ENCODE results near the gene SERPIND1.
A peak's percentile ranks its signal among the peaks of the same experiment; 100 is the strongest.
"Not testable (repeated sequence)": the region's sequence is repeated elsewhere in the genome, so short reads cannot be mapped to it uniquely, and the experiment has no call there.

Gene SERPIND1, protein sequence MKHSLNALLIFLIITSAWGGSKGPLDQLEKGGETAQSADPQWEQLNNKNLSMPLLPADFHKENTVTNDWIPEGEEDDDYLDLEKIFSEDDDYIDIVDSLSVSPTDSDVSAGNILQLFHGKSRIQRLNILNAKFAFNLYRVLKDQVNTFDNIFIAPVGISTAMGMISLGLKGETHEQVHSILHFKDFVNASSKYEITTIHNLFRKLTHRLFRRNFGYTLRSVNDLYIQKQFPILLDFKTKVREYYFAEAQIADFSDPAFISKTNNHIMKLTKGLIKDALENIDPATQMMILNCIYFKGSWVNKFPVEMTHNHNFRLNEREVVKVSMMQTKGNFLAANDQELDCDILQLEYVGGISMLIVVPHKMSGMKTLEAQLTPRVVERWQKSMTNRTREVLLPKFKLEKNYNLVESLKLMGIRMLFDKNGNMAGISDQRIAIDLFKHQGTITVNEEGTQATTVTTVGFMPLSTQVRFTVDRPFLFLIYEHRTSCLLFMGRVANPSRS

GRCh38 chr22:20773793-20774212 is at the start of gene SERPIND1:
SERPIND1 (plus strand) TSS chr22:20774113; CDS start chr22:20779313, 5,200 bp downstream.
- DNase-seq (ENCODE audit: extremely low read depth in 1 of 2, low read depth in 1 of 2): no peak

DNA sequence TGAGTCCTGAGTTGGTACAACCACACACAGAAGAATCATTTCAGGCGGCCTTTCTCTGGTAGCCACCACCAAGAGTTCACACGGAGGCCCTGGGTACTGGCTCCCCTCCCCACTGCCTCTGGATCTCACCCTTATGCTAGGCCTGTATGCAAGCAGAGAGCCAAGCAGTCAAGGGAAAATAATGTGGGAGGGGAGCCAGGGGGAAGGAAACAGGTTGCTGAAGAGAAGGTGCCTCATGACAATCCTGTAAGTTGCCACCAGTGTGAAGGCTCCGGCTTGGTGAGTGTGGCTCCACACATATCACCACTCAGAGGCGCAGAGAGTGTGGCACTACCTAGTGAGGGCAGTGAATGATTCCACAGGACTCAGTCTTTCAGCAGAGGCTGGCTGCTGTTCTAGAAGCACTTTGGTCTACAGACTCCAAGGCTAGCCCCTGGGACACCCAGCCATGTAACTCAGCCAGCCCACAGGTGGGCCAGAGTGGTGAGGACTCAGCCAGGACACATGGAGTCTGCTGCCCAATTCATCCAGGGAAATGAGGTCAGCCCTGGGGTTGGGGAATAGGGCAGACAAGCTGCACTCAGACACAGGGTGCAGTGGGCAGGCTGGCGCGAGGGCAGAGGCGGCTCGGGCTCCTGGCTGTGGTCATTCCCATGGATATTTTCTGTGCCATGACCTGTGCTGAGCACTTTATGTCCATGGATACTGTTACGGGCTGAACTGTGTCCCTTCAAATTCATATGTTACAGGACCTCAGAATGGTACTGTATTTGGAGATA is 49.0 kb upstream of the SERPIND1 start:
- no peak for DNase-seq (ENCODE audit: extremely low read depth in 1 of 2, low read depth in 1 of 2)

GRCh38 chr22:20725987-20726558 is 47.8 kb upstream of the SERPIND1 start:
- DNase-seq (ENCODE audit: extremely low read depth in 1 of 2, low read depth in 1 of 2): no peak

DNA sequence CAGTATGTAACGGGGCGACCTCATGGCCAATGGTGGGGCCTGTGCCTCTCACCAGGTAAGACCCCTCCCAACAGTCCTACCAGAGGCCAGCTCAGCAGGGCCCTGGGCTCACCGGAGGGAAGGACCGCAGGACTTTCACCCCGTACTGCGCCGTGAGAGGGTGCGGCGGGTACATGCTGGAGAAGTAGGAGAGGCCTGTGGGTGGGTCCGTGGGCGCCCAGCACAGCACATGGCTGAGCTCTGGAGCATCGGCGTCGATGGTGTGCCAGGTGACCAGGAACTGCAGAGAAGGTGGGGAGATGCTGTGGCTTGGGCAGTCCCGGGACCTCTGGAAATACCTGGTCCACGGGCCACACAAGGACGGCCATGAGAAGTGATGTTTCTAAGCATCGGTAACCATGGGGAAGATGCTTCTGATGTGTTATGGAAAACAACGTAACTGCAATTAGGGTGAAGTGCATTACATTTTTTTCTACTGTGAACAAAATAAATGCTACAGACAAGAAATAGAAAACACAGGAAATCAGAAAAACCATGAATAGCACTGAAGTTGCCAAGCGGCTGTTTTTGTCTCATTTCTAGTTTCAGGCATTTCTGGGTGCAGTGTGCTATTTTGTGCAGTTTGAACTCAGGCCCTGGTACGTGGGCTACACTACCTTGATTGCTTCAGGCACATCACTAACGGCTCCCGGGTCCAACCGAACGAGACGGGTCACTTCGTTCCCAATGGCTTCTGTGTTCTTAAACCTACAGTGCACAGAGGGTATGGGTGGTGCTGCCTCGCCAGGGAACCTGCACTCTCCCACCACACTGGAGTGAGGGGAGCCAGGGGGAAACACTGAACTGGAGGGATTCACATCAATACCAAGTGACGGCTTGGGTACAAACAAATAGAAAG is 46.5 kb upstream of the SERPIND1 start:
- DNase-seq (ENCODE audit: extremely low read depth in 1 of 2, low read depth in 1 of 2): no peak

DNA sequence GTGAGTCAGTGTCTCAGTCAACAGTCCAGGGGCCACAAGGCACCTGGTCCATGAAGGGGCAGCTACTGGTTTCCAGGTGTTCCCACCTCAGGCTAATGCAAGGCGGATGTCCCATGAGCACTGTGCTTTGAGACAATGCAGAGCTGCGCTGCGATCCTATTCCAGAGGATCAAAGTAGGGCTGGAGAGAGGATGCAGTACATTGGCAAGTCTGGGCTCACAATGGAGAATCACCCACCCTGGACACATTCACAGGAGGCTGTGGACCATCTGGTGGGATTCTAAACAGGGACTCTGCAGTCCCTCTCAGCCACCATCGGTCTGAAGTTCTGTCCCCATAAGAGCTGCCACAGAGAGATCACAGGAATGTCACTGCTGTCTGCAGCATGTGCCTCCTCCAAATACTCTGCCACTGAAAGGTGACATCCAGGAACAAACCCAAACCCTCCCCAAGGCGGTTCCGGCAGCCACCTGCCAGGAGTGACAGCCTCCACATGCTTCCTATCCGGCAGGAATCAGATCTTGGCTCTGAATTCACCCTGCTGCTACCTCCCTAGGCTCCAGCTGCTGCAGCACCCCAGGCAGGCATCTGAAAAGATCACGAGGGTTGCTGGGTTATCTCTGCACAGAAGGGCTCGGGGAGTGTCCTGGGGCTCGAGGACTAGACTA is 45.3 kb upstream of the SERPIND1 start:
- DNase-seq (ENCODE audit: extremely low read depth in 1 of 2, low read depth in 1 of 2): no peak

DNA sequence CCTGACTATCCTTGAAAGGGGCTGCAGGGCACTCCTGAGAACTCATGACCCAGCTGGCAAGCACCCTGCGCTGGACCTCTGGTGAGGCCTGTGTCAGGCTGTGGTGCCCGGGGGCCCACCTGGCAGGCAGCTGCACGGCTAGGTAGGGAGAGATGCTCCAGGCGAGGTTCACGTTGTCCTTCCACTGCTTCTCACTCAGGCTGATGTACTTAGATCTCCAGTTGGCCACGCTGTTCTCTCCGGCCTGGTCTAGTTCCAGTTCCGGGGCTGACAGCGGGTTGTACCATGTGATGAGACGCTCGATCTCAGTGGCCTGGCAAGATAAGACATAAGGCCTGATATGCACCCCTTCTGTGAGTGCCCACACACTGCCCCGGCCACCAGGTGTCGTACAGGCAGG is 44.7 kb upstream of the SERPIND1 start:
- no peak for DNase-seq (ENCODE audit: extremely low read depth in 1 of 2, low read depth in 1 of 2)

DNA sequence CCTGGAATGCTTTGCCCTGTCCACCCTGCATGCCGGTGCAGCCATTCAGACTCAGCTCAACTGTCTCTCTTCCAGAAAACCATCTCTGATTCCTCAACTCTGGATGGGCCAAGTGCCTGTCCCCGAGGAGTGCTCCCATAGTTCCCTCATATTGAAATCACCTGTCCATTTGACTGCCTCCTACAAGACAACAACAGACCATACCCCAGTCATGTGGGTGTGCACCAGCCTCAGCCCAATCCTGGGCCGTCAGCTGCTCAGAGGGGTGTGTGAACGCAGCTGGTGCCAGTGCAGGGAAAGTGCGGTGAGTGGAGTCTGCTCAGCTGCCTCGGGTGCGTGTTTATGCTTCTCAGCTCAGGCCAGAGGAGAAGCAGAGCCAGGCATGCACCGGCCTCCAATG is 41.5 kb upstream of the SERPIND1 start:
- DNase-seq (ENCODE audit: extremely low read depth in 1 of 2, low read depth in 1 of 2): not testable (repeated sequence)

GRCh38 chr22:20735356-20736162 is 38.4 kb upstream of the SERPIND1 start:
- not testable (repeated sequence) for DNase-seq (ENCODE audit: extremely low read depth in 1 of 2, low read depth in 1 of 2)

- not testable (repeated sequence) for DNase-seq (ENCODE audit: extremely low read depth in 1 of 2, low read depth in 1 of 2)
These were observed 37.0 kb upstream of the SERPIND1 start for GRCh38 chr22:20736891-20737290.

GRCh38 chr22:20738394-20739089 is 35.4 kb upstream of the SERPIND1 start:
- no peak for DNase-seq (ENCODE audit: extremely low read depth in 1 of 2, low read depth in 1 of 2)

GRCh38 chr22:20740222-20740951 is 33.5 kb upstream of the SERPIND1 start:
- DNase-seq (ENCODE audit: extremely low read depth in 1 of 2, low read depth in 1 of 2): no peak

DNA sequence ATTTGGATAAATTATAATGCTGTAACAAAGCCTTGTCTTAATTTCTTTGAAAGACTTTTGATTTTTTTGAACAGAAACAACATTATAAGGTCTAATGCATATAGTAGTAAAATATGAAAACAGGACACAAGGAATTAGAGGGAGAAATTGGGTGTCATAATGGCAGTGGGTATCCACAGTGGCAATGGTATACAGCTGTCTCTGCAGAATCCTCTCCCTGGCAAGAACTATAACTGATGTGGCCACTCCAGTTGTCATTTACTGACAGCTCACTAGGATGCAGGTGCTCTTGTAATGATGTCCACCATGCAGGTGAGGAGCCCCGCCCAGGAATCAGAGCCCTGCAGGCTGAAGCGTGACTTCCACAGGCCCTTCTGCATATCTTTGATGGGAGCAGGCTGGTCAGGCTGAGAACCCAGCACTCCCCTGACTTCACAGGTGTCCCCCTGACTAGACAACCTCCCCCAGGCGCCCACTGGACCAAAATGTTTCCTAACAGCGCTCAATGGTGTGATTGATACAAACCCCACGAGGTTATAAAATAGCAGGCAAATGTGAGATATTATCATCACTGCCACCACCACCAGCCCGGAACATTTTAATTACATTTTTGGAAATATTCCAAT is 32.8 kb upstream of the SERPIND1 start:
- DNase-seq (ENCODE audit: extremely low read depth in 1 of 2, low read depth in 1 of 2): no peak

DNA sequence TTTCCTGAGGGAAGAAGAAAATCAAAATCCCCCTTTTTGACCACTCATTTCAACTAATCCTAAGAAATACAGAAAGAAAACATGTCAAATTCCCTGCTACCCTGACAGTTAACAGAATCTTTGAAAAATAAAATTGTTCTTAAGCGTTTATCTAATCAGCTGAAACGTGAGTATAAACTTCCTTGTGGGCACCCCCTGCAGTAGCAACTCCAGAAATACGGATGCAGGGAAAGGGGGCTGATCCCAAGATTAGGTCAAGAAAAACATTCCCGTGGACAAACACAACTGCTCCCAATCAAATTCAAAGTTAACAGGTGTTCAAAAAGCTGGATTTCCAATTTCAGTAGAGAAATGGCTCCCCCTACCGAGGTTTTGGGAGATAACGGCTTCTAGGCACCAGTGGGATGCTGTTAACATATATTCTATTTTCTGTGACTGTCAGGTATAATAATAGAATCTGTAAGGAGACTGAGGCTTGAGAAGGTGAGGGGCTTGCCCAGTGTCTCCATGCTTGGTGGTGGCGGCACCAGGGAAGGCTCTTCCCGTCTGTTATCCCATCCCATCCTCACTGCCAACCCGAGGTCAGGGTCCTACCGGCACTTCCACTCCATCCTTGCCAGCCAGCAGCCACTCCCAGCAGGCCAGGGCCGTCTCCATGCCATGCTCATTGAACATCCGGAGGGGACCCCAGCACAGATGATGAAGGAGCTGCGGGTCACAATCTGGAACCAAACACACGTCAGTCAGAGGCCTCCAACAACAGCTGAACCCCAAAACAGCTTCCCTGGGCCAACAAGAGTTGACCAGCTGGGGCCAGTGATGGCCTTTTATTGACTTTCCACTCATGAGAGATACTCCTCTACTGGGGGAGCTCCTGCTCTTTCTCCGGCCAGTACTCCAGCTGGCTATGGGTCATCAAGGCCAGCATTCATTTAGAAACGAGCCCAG is 32.0 kb upstream of the SERPIND1 start:
- DNase-seq (ENCODE audit: extremely low read depth in 1 of 2, low read depth in 1 of 2): peak in 1 of 2 donors; percentile 18

DNA sequence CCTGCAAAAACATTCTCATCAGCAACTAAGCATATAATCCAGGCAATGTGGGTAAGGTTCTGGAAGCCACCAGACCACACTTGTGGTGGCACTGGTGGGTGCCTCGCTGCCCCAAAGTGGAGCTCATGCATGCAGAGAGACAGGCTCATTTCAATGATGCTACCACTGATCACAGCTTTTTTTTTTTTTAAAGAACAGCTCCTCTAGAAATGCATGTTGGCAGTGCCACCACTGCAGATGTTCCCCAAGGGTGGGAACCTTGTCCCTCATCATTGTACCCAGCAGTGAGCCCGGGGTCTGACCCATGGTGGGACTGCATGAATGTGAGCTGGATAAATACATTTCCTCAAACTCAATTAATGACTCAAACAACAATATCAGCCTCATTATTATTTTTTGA is 31.1 kb upstream of the SERPIND1 start:
- no peak for DNase-seq (ENCODE audit: extremely low read depth in 1 of 2, low read depth in 1 of 2)

DNA sequence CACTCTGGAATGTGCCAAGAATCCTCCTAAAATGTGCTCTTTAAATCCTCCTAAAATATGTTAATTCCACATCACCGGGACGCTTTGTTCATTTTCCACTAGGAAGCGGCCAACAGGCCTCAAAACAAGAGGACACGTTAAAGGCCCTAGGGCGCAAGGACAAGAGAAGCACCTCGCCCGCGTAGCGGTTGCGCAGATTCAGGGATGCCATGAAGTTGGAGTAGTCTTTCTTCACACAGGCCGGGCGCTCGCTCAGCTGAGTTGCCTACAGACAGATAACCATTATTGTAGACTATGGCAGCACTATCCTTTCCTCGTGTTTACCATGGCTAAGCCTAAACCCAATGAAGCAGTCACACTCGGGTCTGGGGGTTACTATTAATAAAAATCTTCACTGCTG is 29.5 kb upstream of the SERPIND1 start:
- no peak for DNase-seq (ENCODE audit: extremely low read depth in 1 of 2, low read depth in 1 of 2)

GRCh38 chr22:20745119-20745518 is 28.8 kb upstream of the SERPIND1 start:
- no peak for DNase-seq (ENCODE audit: extremely low read depth in 1 of 2, low read depth in 1 of 2)
